IMR-90 (cell line): ENCODE measurements around the gene TRIM40.

Experiments used
- BHLHE40 ChIP-seq: fragments of 150-350 bp; IDR thresholded peaks from 2 replicates; pipeline ENCODE4 v1.6.1; 2016; ENCODE audit warnings: mild to moderate bottlenecking, low read depth, low read length
- CEBPB ChIP-seq: IDR thresholded peaks from 2 replicates; pipeline ENCODE4 v1.6.1; 2012; ENCODE audit warnings: low read depth, low read length, improper control_type of control experiment
- CHD1 ChIP-seq: IDR thresholded peaks from 2 replicates; pipeline ENCODE4 v1.6.1; 2012; ENCODE audit warnings: low read depth, low read length, improper control_type of control experiment
- MAFK ChIP-seq: IDR thresholded peaks from 2 replicates; pipeline ENCODE4 v1.6.1; 2012; ENCODE audit warnings: low read depth, low read length, improper control_type of control experiment
- MXI1 ChIP-seq: IDR thresholded peaks from 2 replicates; pipeline ENCODE4 v1.6.1; 2012; ENCODE audit warnings: low read depth, mild to moderate bottlenecking, low read length, moderate library complexity, borderline replicate concordance
- POLR2A ChIP-seq: IDR thresholded peaks from 2 replicates; pipeline ENCODE4 v1.6.1; 2012; ENCODE audit warnings: mild to moderate bottlenecking, low read depth, low read length
- RAD21 ChIP-seq: IDR thresholded peaks from 2 replicates; pipeline ENCODE4 v1.6.1; 2012; ENCODE audit warnings: low read length, improper control_type of control experiment
- TF ChIP-seq, protein P1 (sequence below): fragments of 150-350 bp; IDR thresholded peaks from 2 replicates; pipeline ENCODE4 v1.6.1; 2016; ENCODE audit warnings: low read depth, mild to moderate bottlenecking, low read length, moderate library complexity, borderline replicate concordance
- TF ChIP-seq, protein P2 (sequence below): conservative IDR thresholded peaks from 2 replicates; pipeline ENCODE4 v1.5.1; 2012; ENCODE audit warnings: mild to moderate bottlenecking, low read depth, low read length, improper control_type of control experiment

DNA sequence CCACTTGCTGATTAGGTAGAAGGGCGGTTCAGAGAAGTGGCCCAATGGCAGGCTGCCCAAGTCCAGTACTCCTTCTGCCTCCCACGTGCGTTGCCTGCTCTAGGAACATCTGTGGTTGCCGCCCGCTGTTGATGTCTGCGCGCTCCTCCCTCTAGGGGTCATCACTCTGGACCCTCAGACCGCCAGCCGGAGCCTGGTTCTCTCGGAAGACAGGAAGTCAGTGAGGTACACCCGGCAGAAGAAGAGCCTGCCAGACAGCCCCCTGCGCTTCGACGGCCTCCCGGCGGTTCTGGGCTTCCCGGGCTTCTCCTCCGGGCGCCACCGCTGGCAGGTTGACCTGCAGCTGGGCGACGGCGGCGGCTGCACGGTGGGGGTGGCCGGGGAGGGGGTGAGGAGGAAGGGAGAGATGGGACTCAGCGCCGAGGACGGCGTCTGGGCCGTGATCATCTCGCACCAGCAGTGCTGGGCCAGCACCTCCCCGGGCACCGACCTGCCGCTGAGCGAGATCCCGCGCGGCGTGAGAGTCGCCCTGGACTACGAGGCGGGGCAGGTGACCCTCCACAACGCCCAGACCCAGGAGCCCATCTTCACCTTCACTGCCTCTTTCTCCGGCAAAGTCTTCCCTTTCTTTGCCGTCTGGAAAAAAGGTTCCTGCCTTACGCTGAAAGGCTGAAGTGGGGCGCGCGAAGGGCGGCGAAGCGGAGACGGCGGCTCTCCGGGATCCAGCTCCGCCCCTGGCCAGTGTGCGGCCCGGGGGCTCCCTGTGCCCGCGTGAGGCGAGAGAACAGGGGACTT, 35.9 kb downstream of the TRIM40 start:
- TF ChIP-seq RAD21 (no peak), POLR2A (no peak), CHD1 (no peak), MAFK (no peak), CEBPB (no peak), MXI1 (no peak), BHLHE40 (no peak)
- TF ChIP-seq, protein P1, sequence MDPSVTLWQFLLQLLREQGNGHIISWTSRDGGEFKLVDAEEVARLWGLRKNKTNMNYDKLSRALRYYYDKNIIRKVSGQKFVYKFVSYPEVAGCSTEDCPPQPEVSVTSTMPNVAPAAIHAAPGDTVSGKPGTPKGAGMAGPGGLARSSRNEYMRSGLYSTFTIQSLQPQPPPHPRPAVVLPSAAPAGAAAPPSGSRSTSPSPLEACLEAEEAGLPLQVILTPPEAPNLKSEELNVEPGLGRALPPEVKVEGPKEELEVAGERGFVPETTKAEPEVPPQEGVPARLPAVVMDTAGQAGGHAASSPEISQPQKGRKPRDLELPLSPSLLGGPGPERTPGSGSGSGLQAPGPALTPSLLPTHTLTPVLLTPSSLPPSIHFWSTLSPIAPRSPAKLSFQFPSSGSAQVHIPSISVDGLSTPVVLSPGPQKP: no peak
- TF ChIP-seq, protein P2, sequence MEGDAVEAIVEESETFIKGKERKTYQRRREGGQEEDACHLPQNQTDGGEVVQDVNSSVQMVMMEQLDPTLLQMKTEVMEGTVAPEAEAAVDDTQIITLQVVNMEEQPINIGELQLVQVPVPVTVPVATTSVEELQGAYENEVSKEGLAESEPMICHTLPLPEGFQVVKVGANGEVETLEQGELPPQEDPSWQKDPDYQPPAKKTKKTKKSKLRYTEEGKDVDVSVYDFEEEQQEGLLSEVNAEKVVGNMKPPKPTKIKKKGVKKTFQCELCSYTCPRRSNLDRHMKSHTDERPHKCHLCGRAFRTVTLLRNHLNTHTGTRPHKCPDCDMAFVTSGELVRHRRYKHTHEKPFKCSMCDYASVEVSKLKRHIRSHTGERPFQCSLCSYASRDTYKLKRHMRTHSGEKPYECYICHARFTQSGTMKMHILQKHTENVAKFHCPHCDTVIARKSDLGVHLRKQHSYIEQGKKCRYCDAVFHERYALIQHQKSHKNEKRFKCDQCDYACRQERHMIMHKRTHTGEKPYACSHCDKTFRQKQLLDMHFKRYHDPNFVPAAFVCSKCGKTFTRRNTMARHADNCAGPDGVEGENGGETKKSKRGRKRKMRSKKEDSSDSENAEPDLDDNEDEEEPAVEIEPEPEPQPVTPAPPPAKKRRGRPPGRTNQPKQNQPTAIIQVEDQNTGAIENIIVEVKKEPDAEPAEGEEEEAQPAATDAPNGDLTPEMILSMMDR: no peak
